Osteocyte (in vitro differentiated cells): ENCODE results near the gene ELOB. TPM values are rescaled to one million over a fixed set of nuclear protein-coding genes. Genes with fewer than 3 reads are reported as not detected.

Experiments
- DNase-seq: peaks from one replicate; pipeline ENCODE4 v3.0.0; 2021; ENCODE audit warnings: mixed read lengths; ENCODE audit not compliant: unreplicated experiment; ENCODE audit errors: extremely low spot score
- H3K27ac Mint-ChIP-seq: one replicate; pipeline ENCODE4 v1.8.0; 2021; ENCODE audit warnings: mild to moderate bottlenecking, mixed read lengths; ENCODE audit not compliant: unreplicated experiment
- H3K27me3 Mint-ChIP-seq: one replicate; pipeline ENCODE4 v1.8.0; 2021; ENCODE audit warnings: mixed read lengths; ENCODE audit not compliant: unreplicated experiment
- H3K36me3 Mint-ChIP-seq: one replicate; pipeline ENCODE4 v1.8.0; 2021; ENCODE audit warnings: mixed read lengths; ENCODE audit not compliant: unreplicated experiment
- H3K4me1 Mint-ChIP-seq: one replicate; pipeline ENCODE4 v1.8.0; 2021; ENCODE audit warnings: mixed read lengths; ENCODE audit not compliant: unreplicated experiment
- H3K4me3 Mint-ChIP-seq: one replicate; pipeline ENCODE4 v1.8.0; 2021; ENCODE audit warnings: mild to moderate bottlenecking, moderate library complexity, mixed read lengths; ENCODE audit not compliant: unreplicated experiment
- H3K9me3 Mint-ChIP-seq: one replicate; pipeline ENCODE4 v1.8.0; 2021; ENCODE audit warnings: mixed read lengths; ENCODE audit not compliant: unreplicated experiment
- CTCF ChIP-seq: fragments of 200-600 bp; sonication (generic); IDR thresholded peaks from 2 replicates; pipeline ENCODE4 v1.5.0; 2021; ENCODE audit warnings: antibody characterized with exemption, mild to moderate bottlenecking, moderate library complexity
- total RNA-seq: library from RNA; stranded (reverse); gene quantifications from 2 replicates; pipeline ENCODE4 v1.2.1, GENCODE V29; 2021

Gene ELOB
- total RNA-seq, 1 donor from 2014 or later = 287 TPM

- no peak for DNase-seq
- no peaks in the 10 kb centered on the region for H3K36me3 Mint-ChIP-seq
Observed at GRCh38 chr16:2791174-2791573, 14.1 kb upstream of the ELOB start.

GRCh38 chr16:2790631-2791030, 13.6 kb upstream of the ELOB start:
- peaks cover 47% of the 10 kb centered on the region for H3K27me3 Mint-ChIP-seq
- H3K4me3 Mint-ChIP-seq = no peak overlapping the region
- TF ChIP-seq CTCF = no peak
- H3K27ac Mint-ChIP-seq = no peak overlapping the region
- H3K9me3 Mint-ChIP-seq = no peaks in the 10 kb centered on the region
- H3K4me1 Mint-ChIP-seq = no peaks in the 10 kb centered on the region
- H3K36me3 Mint-ChIP-seq = no peaks in the 10 kb centered on the region
- DNase-seq = no peak

More at GRCh38 chr16:2791174-2791573, 14.1 kb upstream of the ELOB start:
- Mint-ChIP-seq H3K4me3 (no peak overlapping the region), H3K4me1 (no peaks in the 10 kb centered on the region), H3K27ac (no peak overlapping the region), H3K9me3 (no peaks in the 10 kb centered on the region), H3K27me3 (peaks cover 52% of the 10 kb centered on the region)
- TF ChIP-seq CTCF = no peak

DNA sequence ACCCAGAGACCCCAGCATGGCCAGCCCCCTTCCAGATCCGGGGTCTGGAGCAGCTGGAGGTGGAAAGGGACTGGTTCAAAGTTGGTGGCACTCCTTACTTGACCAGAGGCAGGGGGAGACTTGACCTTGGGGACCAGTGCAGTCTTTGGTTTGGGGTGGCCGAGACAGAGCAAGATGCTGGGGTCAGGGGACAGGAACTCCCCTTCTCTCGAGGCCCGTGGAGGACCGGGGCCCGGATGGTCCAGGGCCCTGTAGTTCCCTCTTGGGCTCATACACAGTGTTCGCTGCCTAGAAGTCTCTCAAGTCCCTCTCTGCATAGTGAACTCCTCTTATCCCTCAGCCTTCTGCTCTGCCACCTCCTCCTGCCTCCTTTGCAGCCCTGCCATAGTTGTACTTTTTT, 10.9 kb upstream of the ELOB start:
- TF ChIP-seq CTCF = no peak
- no peaks in the 10 kb centered on the region for H3K36me3 Mint-ChIP-seq
- no peak overlapping the region for H3K4me3 Mint-ChIP-seq
- peaks cover 26% of the 10 kb centered on the region for H3K27me3 Mint-ChIP-seq
- no peaks in the 10 kb centered on the region for H3K9me3 Mint-ChIP-seq
- H3K27ac Mint-ChIP-seq = no peak overlapping the region
- H3K4me1 Mint-ChIP-seq = no peaks in the 10 kb centered on the region
- no peak for DNase-seq

- H3K27me3 Mint-ChIP-seq = peaks cover 24% of the 10 kb centered on the region
- H3K27ac Mint-ChIP-seq = no peak within 1 kb of the TSS
- DNase-seq = no peak
- no peaks in the 10 kb centered on the region for H3K36me3 Mint-ChIP-seq
- no peaks in the 10 kb centered on the region for H3K9me3 Mint-ChIP-seq
- H3K4me1 Mint-ChIP-seq = no peaks in the 10 kb centered on the region
- H3K4me3 Mint-ChIP-seq = no peak within 1 kb of the TSS
- TF ChIP-seq CTCF = no peak
Observed at GRCh38 chr16:2787406-2787805, 10.3 kb upstream of the ELOB start, which contains the start of gene PRSS33. TSS of gene PRSS33 (minus strand) at chr16:2787560. CDS start at chr16:2786547, 1,013 bp downstream.

DNA sequence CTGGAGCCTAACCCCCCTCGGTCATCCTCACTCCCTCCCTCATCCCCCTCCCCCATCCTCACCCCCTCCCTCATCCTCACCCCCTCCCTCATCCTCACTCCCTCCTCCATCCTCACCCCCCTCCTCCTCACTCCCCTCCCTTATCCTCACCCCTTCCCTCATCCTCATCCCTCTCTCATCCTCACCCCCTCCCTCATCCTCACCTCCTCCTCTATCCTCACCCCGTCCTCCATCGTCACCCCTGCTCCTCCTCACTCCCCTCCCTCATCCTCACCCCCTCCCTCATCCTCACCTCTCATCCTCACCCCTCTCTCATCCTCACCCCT, 9.7 kb upstream of the ELOB start:
- H3K27me3 Mint-ChIP-seq = peaks cover 20% of the 10 kb centered on the region
- TF ChIP-seq CTCF = no peak
- no peaks in the 10 kb centered on the region for H3K4me1 Mint-ChIP-seq
- DNase-seq = no peak
- H3K9me3 Mint-ChIP-seq = no peaks in the 10 kb centered on the region
- no peak overlapping the region for H3K4me3 Mint-ChIP-seq
- H3K27ac Mint-ChIP-seq = no peak overlapping the region
- H3K36me3 Mint-ChIP-seq = no peaks in the 10 kb centered on the region
